H1 (cell line): Measurements from ENCODE around the gene THOC6. TPM values are rescaled to one million over a fixed set of nuclear protein-coding genes. Genes with fewer than 3 reads are reported as not detected.

Experiments
- CTCF ChIA-PET: fragments of 300-600 bp; sonication (Branson Sonifier 250); formaldehyde crosslinking; loops from one replicate; lab custom pipeline; 2021; ENCODE audit not compliant: partially characterized antibody; lab: Charles Lee
- POLR2A ChIA-PET: fragments of 300-600 bp; sonication (Branson Sonifier 250); formaldehyde crosslinking; loops from one replicate; lab custom pipeline; 2021; ENCODE audit warnings: inconsistent platforms; ENCODE audit not compliant: partially characterized antibody; lab: Charles Lee
- DNase-seq, 2 experiments: peaks; one replicate each; pipeline versions ENCODE4 v3.0.0 to v3.0.0-alpha.2; 2010 to 2022; ENCODE audit warnings: low spot score in 2 of 2, low read depth in 1 of 2, mixed read lengths in 1 of 2
- FAIRE-seq: peaks from 2 replicates; lab custom pipeline; 2011; peaks lifted over from hg19 to GRCh38; lab: Jason Lieb, UNC
- H2AFZ ChIP-seq: 2 replicates; pipeline ENCODE4 v1.8.1; 2012; ENCODE audit warnings: low read length, inconsistent platforms
- H2AK5ac ChIP-seq: 2 replicates; pipeline ENCODE4 v1.6.1; 2013; ENCODE audit warnings: low read depth, low read length
- H2BK120ac ChIP-seq: replicated peaks from 2 replicates; pipeline ENCODE3; 2013; ENCODE audit warnings: low read depth, low read length, inconsistent platforms
- H2BK12ac ChIP-seq: 2 replicates; pipeline ENCODE4 v1.6.1; 2013; ENCODE audit warnings: low read depth, low read length
- H2BK15ac ChIP-seq: 2 replicates; pipeline ENCODE4 v1.6.1; 2013; ENCODE audit warnings: low read length
- H2BK20ac ChIP-seq: 2 replicates; pipeline ENCODE4 v1.6.1; 2013; ENCODE audit warnings: low read length
- H2BK5ac ChIP-seq: 2 replicates; pipeline ENCODE4 v1.6.1; 2013; ENCODE audit warnings: low read depth, low read length
- H3K14ac ChIP-seq: 2 replicates; pipeline ENCODE4 v1.6.1; 2013; ENCODE audit warnings: inconsistent platforms; ENCODE audit not compliant: insufficient read length
- H3K18ac ChIP-seq: 2 replicates; pipeline ENCODE4 v1.6.1; 2013; ENCODE audit warnings: low read length; ENCODE audit errors: extremely low read depth
- H3K23ac ChIP-seq: 2 replicates; pipeline ENCODE4 v1.6.1; 2013; ENCODE audit warnings: inconsistent platforms; ENCODE audit not compliant: insufficient read length
- H3K23me2 ChIP-seq: 2 replicates; pipeline ENCODE4 v1.6.1; 2013; ENCODE audit warnings: low read depth, low read length
- H3K27ac ChIP-seq: 2 replicates; pipeline ENCODE4 v1.6.1; 2011; ENCODE audit warnings: low read depth, low read length, inconsistent platforms
- H3K27me3 ChIP-seq, 4 experiments: replicated peaks in 1 of 4; 1 replicate in 1 of 4; 2 replicates in 3 of 4; pipeline versions ENCODE4 v1.6.1 to v1.8.1; 2011 to 2013; ENCODE audit warnings: low read length in 3 of 4, mild to moderate bottlenecking in 3 of 4, inconsistent platforms in 2 of 4, mixed read lengths in 2 of 4, moderate library complexity in 1 of 4; ENCODE audit not compliant: control insufficient read depth in 3 of 4, insufficient read depth in 3 of 4; ENCODE audit errors: extremely low read depth in 1 of 4
- H3K36me3 ChIP-seq, 4 experiments: 2 replicates each; pipeline versions ENCODE4 v1.6.1 to v1.8.1; 2011 to 2013; ENCODE audit warnings: mild to moderate bottlenecking in 4 of 4, low read length in 3 of 4, moderate library complexity in 2 of 4, control low read depth in 1 of 4, inconsistent platforms in 1 of 4; ENCODE audit not compliant: insufficient read depth in 4 of 4, control insufficient read depth in 2 of 4
- H3K4ac ChIP-seq: replicated peaks from 2 replicates; pipeline ENCODE3; 2013; ENCODE audit warnings: low read length, low read depth, mixed read lengths, inconsistent platforms; ENCODE audit not compliant: insufficient read length
- H3K4me1 ChIP-seq, 4 experiments: replicated peaks in 1 of 4; 1 replicate in 1 of 4; 2 replicates in 3 of 4; pipeline versions ENCODE4 v1.6.1 to v1.8.1; 2011 to 2013; ENCODE audit warnings: low read length in 3 of 4, inconsistent platforms in 2 of 4, mixed read lengths in 1 of 4; ENCODE audit not compliant: insufficient read depth in 4 of 4, control insufficient read depth in 3 of 4
- H3K4me2 ChIP-seq, 2 experiments: 2 replicates each; pipeline versions ENCODE4 v1.6.1 to v1.8.1; 2011 to 2013; ENCODE audit warnings: low read depth in 2 of 2, low read length in 2 of 2, control low read depth in 1 of 2, inconsistent platforms in 1 of 2, mild to moderate bottlenecking in 1 of 2; ENCODE audit not compliant: insufficient read depth in 1 of 2
- H3K4me3 ChIP-seq, 4 experiments: fragments of 200-600, 300-600 bp in 1 of 4; sonication (generic), shearing (Covaris generic), sonication (Bioruptor Twin) in 1 of 4; 2 replicates each; pipeline versions ENCODE4 v1.5.1 to v1.8.1; 2011 to 2016; ENCODE audit warnings: low read length in 4 of 4, low read depth in 3 of 4, control low read depth in 2 of 4, inconsistent platforms in 2 of 4, mild to moderate bottlenecking in 2 of 4, mixed read lengths in 1 of 4, moderate library complexity in 1 of 4; ENCODE audit not compliant: insufficient read depth in 2 of 4; ENCODE audit errors: extremely low read depth in 1 of 4
- H3K56ac ChIP-seq: replicated peaks from 2 replicates; pipeline ENCODE3; 2013; ENCODE audit warnings: low read depth, mild to moderate bottlenecking, mixed read lengths, low read length, inconsistent platforms; ENCODE audit not compliant: insufficient read length
- H3K79me1 ChIP-seq: 2 replicates; pipeline ENCODE4 v1.6.1; 2013; ENCODE audit warnings: low read depth, low read length, control low read depth
- H3K79me2 ChIP-seq, 2 experiments: 2 replicates each; pipeline versions ENCODE4 v1.6.1 to v1.8.1; 2012 to 2013; ENCODE audit warnings: low read length in 2 of 2, mild to moderate bottlenecking in 2 of 2, inconsistent platforms in 1 of 2; ENCODE audit not compliant: insufficient read depth in 2 of 2, control insufficient read depth in 1 of 2
- H3K9ac ChIP-seq, 4 experiments: replicated peaks in 1 of 4; 1 replicate in 1 of 4; 2 replicates in 3 of 4; pipeline versions ENCODE4 v1.6.1 to v1.8.1; 2011 to 2013; ENCODE audit warnings: low read depth in 3 of 4, low read length in 3 of 4, control low read depth in 2 of 4, mild to moderate bottlenecking in 2 of 4, moderate library complexity in 2 of 4, inconsistent platforms in 1 of 4; ENCODE audit errors: extremely low read depth in 1 of 4
- H3K9me3 ChIP-seq, 2 experiments: 2 replicates each; pipeline versions ENCODE4 v1.6.1 to v1.8.1; 2012 to 2013; ENCODE audit warnings: mild to moderate bottlenecking in 2 of 2, moderate library complexity in 2 of 2, control low read depth in 1 of 2, inconsistent platforms in 1 of 2, low read depth in 1 of 2, low read length in 1 of 2, mixed read lengths in 1 of 2; ENCODE audit not compliant: insufficient read depth in 2 of 2
- H4K20me1 ChIP-seq, 2 experiments: replicated peaks in 1 of 2; 2 replicates each; pipeline versions ENCODE3 to v1.8.1; 2011 to 2013; ENCODE audit warnings: inconsistent platforms in 2 of 2, low read length in 2 of 2, mild to moderate bottlenecking in 1 of 2; ENCODE audit not compliant: insufficient read depth in 2 of 2, control insufficient read depth in 1 of 2
- H4K5ac ChIP-seq: 2 replicates; pipeline ENCODE4 v1.6.1; 2013; ENCODE audit warnings: low read length, low read depth, mixed read lengths, inconsistent platforms; ENCODE audit not compliant: insufficient read length
- H4K8ac ChIP-seq: 2 replicates; pipeline ENCODE4 v1.8.0; 2013; ENCODE audit warnings: mild to moderate bottlenecking, moderate library complexity, low read length, inconsistent platforms; ENCODE audit not compliant: insufficient read depth; ENCODE audit errors: extremely low read depth
- H4K91ac ChIP-seq: replicated peaks from 2 replicates; pipeline ENCODE3; 2013; ENCODE audit warnings: low read length, mixed read lengths, inconsistent platforms; ENCODE audit not compliant: insufficient read length
- ASH2L ChIP-seq: fragments of 200-600, 300-600 bp; sonication (generic); IDR thresholded peaks from one replicate; pipeline ENCODE4 v1.7.1; 2017; ENCODE audit warnings: low read length
- GABPA ChIP-seq: IDR thresholded peaks from 2 replicates; pipeline ENCODE4 v1.6.1; 2011; ENCODE audit warnings: mild to moderate bottlenecking, low read length, moderate library complexity, borderline replicate concordance; ENCODE audit not compliant: insufficient read depth
- JUN ChIP-seq: IDR thresholded peaks from 2 replicates; pipeline ENCODE4 v1.6.1; 2011; ENCODE audit warnings: low read depth, mild to moderate bottlenecking, improper control_type of control experiment, low read length
- KDM4A ChIP-seq: IDR thresholded peaks from one replicate; pipeline ENCODE4 v1.7.1; 2012; ENCODE audit warnings: low read depth, mild to moderate bottlenecking, moderate library complexity, low read length, inconsistent platforms; ENCODE audit not compliant: severe bottlenecking
- MAX ChIP-seq: IDR thresholded peaks from 2 replicates; pipeline ENCODE4 v1.6.1; 2012; ENCODE audit warnings: inconsistent platforms
- NANOG ChIP-seq: IDR thresholded peaks from 2 replicates; pipeline ENCODE4 v1.6.1; 2011; ENCODE audit warnings: low read length, low read depth, mild to moderate bottlenecking, inconsistent platforms; ENCODE audit not compliant: insufficient read depth, poor library complexity, severe bottlenecking
- PHF8 ChIP-seq: fragments of 200-600 bp; sonication (generic); conservative IDR thresholded peaks from 2 replicates; pipeline ENCODE4 v1.7.1; 2012; ENCODE audit warnings: low read depth, mild to moderate bottlenecking, inconsistent platforms, low read length, moderate library complexity
- POU5F1 ChIP-seq: IDR thresholded peaks from 2 replicates; pipeline ENCODE4 v1.6.1; 2011; ENCODE audit warnings: low read depth, mild to moderate bottlenecking, low read length, moderate library complexity
- TBP ChIP-seq: IDR thresholded peaks from 2 replicates; pipeline ENCODE4 v1.6.1; 2011; ENCODE audit warnings: low read depth, low read length, improper control_type of control experiment
- WGBS, 2 experiments: shearing (Covaris generic) in 1 of 2; methylation state at CpG; one replicate each; pipeline versions ENCODE4 v1.1.6 to v1.1.7; 2013 to 2015; ENCODE audit warnings: low lambda C conversion rate in 2 of 2, mixed read lengths in 2 of 2, inconsistent platforms in 1 of 2, low coverage in 1 of 2, missing lambda C conversion rate in 1 of 2; ENCODE audit not compliant: insufficient replicate concordance in 2 of 2, insufficient coverage in 1 of 2, insufficient read length in 1 of 2; ENCODE audit errors: extremely low coverage in 1 of 2, missing lambda C conversion rate in 1 of 2; 5-methylcytosine and 5-hydroxymethylcytosine counted together
- polyA plus RNA-seq, 7 experiments: library from polyadenylated mRNA; depleted of rRNA in 3 of 7; stranded (reverse) in 5 of 7; unstranded in 2 of 7; fragments of >200 nt in 5 of 7; fragments of 200-250 nt in 2 of 7; gene quantifications; 1 replicate in 5 of 7; 2 replicates in 1 of 7; 4 replicates in 1 of 7; pipeline versions ENCODE4 v1.2.1 to v1.2.3, GENCODE V29; 2011 to 2013; ENCODE audit warnings: missing spikeins in 2 of 7, mixed read lengths in 2 of 7
- total RNA-seq: library from RNA; stranded (reverse); fragmentation: NEBNext Ultra II Directional; extraction: Animal tissue kit (Norgen Biotek cat#: 25700); gene quantifications from 2 replicates; pipeline ENCODE4 v1.2.1, GENCODE V29; 2021

Gene THOC6
- total and polyA plus RNA-seq, 2 of the 8 experiments (the other 6 are each of a cell fraction or from before 2014, with no cell fraction given) = 78.5 to 111 TPM

- ChIA-PET POLR2A (interaction anchor here (0.7 to 34.8 kb wide), 6 partner anchors 9 to 41 kb away, joined by 3 to 1808 read pairs (median 6); partner anchors contain the start of genes BICDL2, CLDN6, CLDN9 and HCFC1R1), CTCF (interaction anchor here (1.0 to 8.0 kb wide), 5 partner anchors 9 to 40 kb away, joined by 3 to 98 read pairs (median 6); no protein-coding TSS in a partner anchor)
- peak within 1 kb of the TSS; percentile 61; the same call in 1 of the 2 replicates for H2BK15ac ChIP-seq
- peaks cover 5% of the 10 kb centered on the region; the same call in 1 of the 2 replicates for H3K23me2 ChIP-seq
- peak within 1 kb of the TSS; percentile 93 for H3K56ac ChIP-seq
- peaks cover 0 to 11% of the 10 kb centered on the region in 2 experiments for H4K20me1 ChIP-seq
- H3K79me1 ChIP-seq = no peaks in the 10 kb centered on the region
- no peak within 1 kb of the TSS for H3K14ac ChIP-seq
- H3K79me2 ChIP-seq = peaks cover 0 to 5% of the 10 kb centered on the region in 2 experiments; a peak in 1 of 4 replicates
- H2BK20ac ChIP-seq = no peak within 1 kb of the TSS
- H3K27me3 ChIP-seq = peaks cover 0 to 8% (median 3%) of the 10 kb centered on the region in 4 experiments; a peak in 6 of 7 replicates
- peak within 1 kb of the TSS; percentile 66 to 89 (median 80) for H3K4me3 ChIP-seq
- H2BK12ac ChIP-seq = no peak within 1 kb of the TSS; the same call in 1 of the 2 replicates
- no peaks in the 10 kb centered on the region for H3K9me3 ChIP-seq
- H3K27ac ChIP-seq = no peak within 1 kb of the TSS; the same call in 1 of the 2 replicates
- H2BK5ac ChIP-seq = peak within 1 kb of the TSS; percentile 85; the same call in 1 of the 2 replicates
- H3K23ac ChIP-seq = no peak within 1 kb of the TSS
- peak within 1 kb of the TSS; percentile 54 for H4K91ac ChIP-seq
- FAIRE-seq (no peak), DNase-seq (no peak)
- no peak within 1 kb of the TSS for H2AFZ ChIP-seq
- H3K9ac ChIP-seq = peak within 1 kb of the TSS; percentile 24 to 60 (median 54); a peak in 6 of 7 replicates
- H3K18ac ChIP-seq = peak within 1 kb of the TSS; percentile 90
- H3K36me3 ChIP-seq = no peaks in the 10 kb centered on the region
- H2AK5ac ChIP-seq = no peak within 1 kb of the TSS
- peak within 1 kb of the TSS; percentile 79 for H4K8ac ChIP-seq
- H3K4me1 ChIP-seq = peaks cover 0 to 3% (median 0%) of the 10 kb centered on the region in 4 experiments; a peak in 3 of 7 replicates
- peak within 1 kb of the TSS; percentile 79 to 84 for H3K4me2 ChIP-seq
- WGBS, 2 experiments = 1% methylated on average over 36 of the region's 86 CpGs; no CpG with 5 or more reads in 1 of the 2 experiments
- peak within 1 kb of the TSS; percentile 97 for H4K5ac ChIP-seq
- no peak within 1 kb of the TSS for H2BK120ac ChIP-seq
- peak within 1 kb of the TSS; percentile 21 for H3K4ac ChIP-seq
- 0 out of 2 replicates have a peak, but pooled peaks have one; percentile 13 for TF ChIP-seq GABPA
- TF ChIP-seq PHF8 = peak; percentile 37; the same call in 1 of the 2 replicates
- peak; percentile 60; the same call in 1 of the 2 replicates for TF ChIP-seq MAX
- TF ChIP-seq ASH2L = peak; percentile 13
- no peak for TF ChIP-seq POU5F1
- TF ChIP-seq JUN = no peak
- TF ChIP-seq NANOG = no peak
- peak; percentile 24 for TF ChIP-seq KDM4A
- TF ChIP-seq TBP = peak; percentile 18; the same call in 1 of the 2 replicates
These were observed 22.2 kb downstream of the THOC6 start, which contains the start of gene MMP25 for GRCh38 chr16:3045758-3046640. Gene MMP25 (plus strand): TSS chr16:3046561. CDS start chr16:3046918, 357 bp downstream.
